Fibroblast of lung (primary cell): ENCODE results near the gene AK5.

Experiments used
- EZH2 ChIP-seq: IDR thresholded peaks from 2 replicates; pipeline ENCODE4 v1.5.1; 2012; ENCODE audit warnings: low read length, control low read depth, mild to moderate bottlenecking; ENCODE audit errors: missing control alignments
- TF ChIP-seq, protein P1 (sequence below), 2 donors: IDR thresholded peaks in 1 of 2; conservative IDR thresholded peaks in 1 of 2; 1 replicate in 1 of 2; 2 replicates in 1 of 2; pipeline ENCODE4 v1.5.1; 2011 to 2012; ENCODE audit warnings: low read length in 2 of 2, control low read depth in 1 of 2, inconsistent platforms in 1 of 2, low read depth in 1 of 2, mild to moderate bottlenecking in 1 of 2

DNA sequence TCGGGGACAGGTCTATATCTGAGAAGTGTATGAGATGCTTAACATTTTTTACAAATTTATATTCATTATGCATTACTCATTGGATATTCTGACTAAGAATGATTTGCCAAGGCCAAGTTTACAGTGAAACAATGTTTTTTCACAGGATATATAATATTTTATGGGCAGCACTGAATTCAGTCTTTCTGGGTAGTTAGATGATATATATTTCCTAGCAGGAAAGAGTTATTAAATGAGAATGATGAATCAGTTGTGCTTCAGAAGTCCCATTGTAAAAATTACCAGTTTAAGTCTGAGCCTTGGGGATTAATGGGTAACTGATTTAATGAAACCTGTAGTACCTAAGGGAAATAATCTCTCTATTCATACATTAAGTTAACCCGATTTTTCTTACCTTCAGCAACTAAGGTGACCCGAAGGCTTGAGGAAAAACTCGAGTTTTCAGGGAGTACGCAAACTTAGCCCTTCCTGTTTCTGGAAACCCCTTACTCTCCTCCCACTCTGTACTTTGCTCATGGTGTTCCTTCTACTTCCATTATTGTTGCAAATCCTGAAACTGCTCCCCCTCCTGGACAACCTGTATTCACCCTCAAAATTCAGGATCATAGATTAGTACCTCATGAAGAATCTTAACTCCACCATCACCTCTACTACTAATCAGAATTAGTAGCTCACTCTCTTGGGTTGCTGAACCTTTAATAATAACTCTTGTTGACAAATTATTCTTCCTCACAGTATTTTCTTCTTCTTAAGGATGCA is 135.1 kb downstream of the AK5 start:
- TF ChIP-seq, protein P1, sequence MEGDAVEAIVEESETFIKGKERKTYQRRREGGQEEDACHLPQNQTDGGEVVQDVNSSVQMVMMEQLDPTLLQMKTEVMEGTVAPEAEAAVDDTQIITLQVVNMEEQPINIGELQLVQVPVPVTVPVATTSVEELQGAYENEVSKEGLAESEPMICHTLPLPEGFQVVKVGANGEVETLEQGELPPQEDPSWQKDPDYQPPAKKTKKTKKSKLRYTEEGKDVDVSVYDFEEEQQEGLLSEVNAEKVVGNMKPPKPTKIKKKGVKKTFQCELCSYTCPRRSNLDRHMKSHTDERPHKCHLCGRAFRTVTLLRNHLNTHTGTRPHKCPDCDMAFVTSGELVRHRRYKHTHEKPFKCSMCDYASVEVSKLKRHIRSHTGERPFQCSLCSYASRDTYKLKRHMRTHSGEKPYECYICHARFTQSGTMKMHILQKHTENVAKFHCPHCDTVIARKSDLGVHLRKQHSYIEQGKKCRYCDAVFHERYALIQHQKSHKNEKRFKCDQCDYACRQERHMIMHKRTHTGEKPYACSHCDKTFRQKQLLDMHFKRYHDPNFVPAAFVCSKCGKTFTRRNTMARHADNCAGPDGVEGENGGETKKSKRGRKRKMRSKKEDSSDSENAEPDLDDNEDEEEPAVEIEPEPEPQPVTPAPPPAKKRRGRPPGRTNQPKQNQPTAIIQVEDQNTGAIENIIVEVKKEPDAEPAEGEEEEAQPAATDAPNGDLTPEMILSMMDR (conservative IDR thresholded peaks at IDR 0.05 in 1 of 2, IDR thresholded peaks at IDR 0.05 in 1 of 2; ENCODE audit: low read depth in 1 of 2, low read length in 2 of 2): peak; percentile 34 to 49
- no peak for TF ChIP-seq EZH2
